HepG2 (cell line): ENCODE data around the gene WNT2. TPM values are rescaled to one million over a fixed set of nuclear protein-coding genes. Genes with fewer than 3 reads are reported as not detected.

Source experiments
- ATAC-seq: fragments of 200-7000 bp; cut with Tn5 transposase; 3 replicates; pipeline ENCODE4 v1.9.1; 2020; ENCODE audit warnings: mild to moderate bottlenecking, moderate library complexity
- BruUV-seq: library from RNA; stranded (reverse); fragments of 400-500 nt; replicated peaks from 2 replicates; lab custom pipeline; 2021; lab: Mats Ljungman, UMichigan
- CTCF ChIA-PET: fragments of 300-600 bp; formaldehyde crosslinking; extraction: SDS; loops from one replicate; lab custom pipeline; 2021; ENCODE audit warnings: low total read pairs, inconsistent platforms, low intra/inter-chr PET ratio; lab: Yijun Ruan, JAX
- POLR2A ChIA-PET: fragments of 350-600 bp; sonication (Branson Sonifier 250); formaldehyde crosslinking; loops from one replicate; lab custom pipeline; 2020; ENCODE audit warnings: antibody characterized with exemption, inconsistent platforms; lab: Yijun Ruan, JAX
- DNase-seq: peaks from one replicate; pipeline ENCODE4 v3.0.0-alpha.2; 2015; ENCODE audit warnings: low spot score
- FAIRE-seq: peaks from 3 replicates; lab custom pipeline; 2011; peaks lifted over from hg19 to GRCh38; lab: Jason Lieb, UNC
- H2AFZ ChIP-seq: one replicate; pipeline ENCODE4 v1.6.1; 2011; ENCODE audit warnings: low read length, inconsistent platforms
- H3K27ac ChIP-seq: fragments of 300-600 bp; 3 replicates; pipeline ENCODE4 v1.8.0; 2011; ENCODE audit warnings: mixed run types, mild to moderate bottlenecking, mixed read lengths, low read length, inconsistent platforms; ENCODE audit not compliant: insufficient read depth; ENCODE audit errors: extremely low read length
- H3K27me3 ChIP-seq, 2 experiments: fragments of 200-600 bp in 1 of 2; 2 replicates in 1 of 2; 3 replicates in 1 of 2; pipeline versions ENCODE4 v1.6.0 to v1.8.0; 2011; ENCODE audit warnings: low read length in 2 of 2, mild to moderate bottlenecking in 2 of 2, moderate library complexity in 2 of 2, inconsistent platforms in 1 of 2; ENCODE audit not compliant: insufficient read depth in 2 of 2, control insufficient read depth in 1 of 2
- H3K36me3 ChIP-seq, 2 experiments: fragments of 200-600 bp in 1 of 2; replicated peaks in 1 of 2; 2 replicates in 1 of 2; 3 replicates in 1 of 2; pipeline versions ENCODE4 v1.5.1 to v1.8.0; 2011; ENCODE audit warnings: low read length in 2 of 2, inconsistent platforms in 1 of 2; ENCODE audit not compliant: insufficient read depth in 2 of 2, control insufficient read depth in 1 of 2
- H3K4me1 ChIP-seq: 2 replicates; pipeline ENCODE4 v1.5.1; 2012; ENCODE audit warnings: low read length, inconsistent platforms; ENCODE audit not compliant: insufficient read depth
- H3K4me2 ChIP-seq: 2 replicates; pipeline ENCODE4 v1.6.0; 2011; ENCODE audit warnings: low read depth, low read length, inconsistent platforms
- H3K4me3 ChIP-seq, 3 experiments: fragments of 200-600 bp in 1 of 3; sonication (generic), shearing (Covaris generic) in 1 of 3; replicated peaks in 1 of 3; 2 replicates each; pipeline ENCODE4 v1.5.1; 2011 to 2016; ENCODE audit warnings: low read length in 3 of 3, inconsistent platforms in 2 of 3, low read depth in 2 of 3, mild to moderate bottlenecking in 2 of 3, control low read depth in 1 of 3, mixed read lengths in 1 of 3; ENCODE audit not compliant: insufficient read depth in 1 of 3
- H3K79me2 ChIP-seq: one replicate; pipeline ENCODE4 v1.6.1; 2011; ENCODE audit warnings: low read length, inconsistent platforms; ENCODE audit not compliant: insufficient read depth
- H3K9ac ChIP-seq: 2 replicates; pipeline ENCODE4 v1.6.0; 2011; ENCODE audit warnings: mild to moderate bottlenecking, low read depth, low read length, inconsistent platforms; ENCODE audit not compliant: insufficient read depth
- H3K9me3 ChIP-seq: 2 replicates; pipeline ENCODE4 v1.5.1; 2012; ENCODE audit warnings: mild to moderate bottlenecking, low read length
- H4K20me1 ChIP-seq: 2 replicates; pipeline ENCODE4 v1.6.0; 2011; ENCODE audit warnings: inconsistent platforms, mild to moderate bottlenecking, low read length, moderate library complexity; ENCODE audit not compliant: insufficient read depth
- BHLHE40 ChIP-seq: IDR thresholded peaks from 2 replicates; pipeline ENCODE4 v1.6.1; 2011; ENCODE audit warnings: low read length, improper control_type of control experiment
- MYC ChIP-seq: sonication (generic); formaldehyde crosslinking; IDR thresholded peaks from 2 replicates; pipeline ENCODE4 v1.9.0; 2021; ENCODE audit warnings: missing genetic modification reagents, borderline replicate concordance
- NBN ChIP-seq: fragments of 450-650 bp; conservative IDR thresholded peaks from 2 replicates; pipeline ENCODE4 v1.6.1; 2017
- NFIC ChIP-seq: IDR thresholded peaks from 2 replicates; pipeline ENCODE4 v1.6.1; 2012; ENCODE audit warnings: mild to moderate bottlenecking, low read length, inconsistent platforms
- RBAK ChIP-seq: sonication (generic); formaldehyde crosslinking; IDR thresholded peaks from 2 replicates; pipeline ENCODE4 v1.5.1; 2020; ENCODE audit warnings: mild to moderate bottlenecking, missing genetic modification reagents
- XBP1 ChIP-seq: sonication (generic); formaldehyde crosslinking; IDR thresholded peaks from 2 replicates; pipeline ENCODE4 v1.5.0; 2020; ENCODE audit warnings: missing genetic modification reagents
- ZNF10 ChIP-seq: sonication (generic); formaldehyde crosslinking; IDR thresholded peaks from 2 replicates; pipeline ENCODE4 v1.4.0; 2020; ENCODE audit warnings: mild to moderate bottlenecking, low read depth, missing genetic modification reagents, borderline replicate concordance
- ZNF335 ChIP-seq: sonication (generic); formaldehyde crosslinking; IDR thresholded peaks from 2 replicates; pipeline ENCODE4 v1.4.0; 2020; ENCODE audit warnings: missing genetic modification reagents
- ZNF460 ChIP-seq: sonication (generic); formaldehyde crosslinking; IDR thresholded peaks from 2 replicates; pipeline ENCODE4 v1.5.1; 2020; ENCODE audit warnings: missing genetic modification reagents, mild to moderate bottlenecking, borderline replicate concordance
- ZNF569 ChIP-seq: sonication (generic); formaldehyde crosslinking; IDR thresholded peaks from 2 replicates; pipeline ENCODE4 v1.5.0; 2020; ENCODE audit warnings: mild to moderate bottlenecking, missing genetic modification reagents, moderate library complexity, borderline replicate concordance
- WGBS: methylation state at CpG from one replicate; pipeline ENCODE4 v1.1.6; 2017; ENCODE audit warnings: low lambda C conversion rate; 5-methylcytosine and 5-hydroxymethylcytosine counted together
- in situ Hi-C: cut with HindIII; loops from 2 replicates; pipeline ENCODE4 v1.10.0; 2017; ENCODE audit warnings: low pct_unique_long_range_greater_than_20kb; ENCODE audit not compliant: extremely low pct_ligation_motif_present
- intact Hi-C: fragments of 100-400 bp; cut with micrococcal nuclease; formaldehyde crosslinking; loops from one replicate; pipeline ENCODE4 v1.10.0; 2022; ENCODE audit not compliant: unreplicated experiment
- polyA plus RNA-seq, 8 experiments: library from polyadenylated mRNA; depleted of rRNA in 3 of 8; stranded (reverse) in 7 of 8; unstranded in 1 of 8; fragments of >200 nt; fragmentation: Illumina TruSeq in 4 of 8; extraction: Trizol in 4 of 8; gene quantifications; 2 replicates each; pipeline versions ENCODE4 v1.2.1 to v1.2.3, GENCODE V29; 2011 to 2016; ENCODE audit warnings: low read depth in 4 of 8, missing spikeins in 1 of 8, mixed read lengths in 1 of 8; ENCODE audit not compliant: insufficient read depth in 1 of 8
- total RNA-seq, 5 experiments: library from RNA; depleted of rRNA; stranded (reverse); fragments of >200 nt; fragmentation: Illumina TruSeq; extraction: Trizol; gene quantifications; 2 replicates each; pipeline ENCODE4 v1.2.3, GENCODE V29; 2016; ENCODE audit warnings: low read depth in 1 of 5
- TF ChIP-seq, protein P1 (sequence below): sonication (generic); formaldehyde crosslinking; IDR thresholded peaks from 2 replicates; pipeline ENCODE4 v1.4.0; 2020; ENCODE audit warnings: missing genetic modification reagents, borderline replicate concordance

WNT2 gene
- total and polyA plus RNA-seq, 2 of the 13 experiments (the other 11 are each of a cell fraction or from before 2014, with no cell fraction given): not detected

DNA sequence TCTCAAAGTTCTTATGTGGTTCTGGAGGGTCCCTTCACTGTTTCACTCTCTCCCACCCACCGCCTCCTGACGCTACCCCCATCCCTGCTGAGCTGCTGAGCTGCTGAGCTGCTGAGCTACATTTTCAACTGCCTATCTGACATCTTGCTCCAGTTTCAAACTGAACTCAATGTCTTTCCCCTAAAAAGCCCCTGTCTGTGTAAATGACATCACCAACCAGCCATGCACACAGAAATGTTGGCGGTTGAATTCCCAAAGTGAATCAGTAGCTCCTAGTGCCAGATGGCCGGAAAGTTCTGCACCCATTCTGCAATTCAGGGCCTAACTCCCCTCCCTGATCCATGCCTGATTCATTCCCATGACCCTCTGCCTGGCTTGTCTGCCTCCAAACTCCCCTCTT is 71.2 kb downstream of the WNT2 start:
- Histone ChIP-seq H3K36me3 (no peaks in the 10 kb centered on the region), H3K79me2 (no peaks in the 10 kb centered on the region), H4K20me1 (no peaks in the 10 kb centered on the region), H3K27me3 (peaks cover 0 to 6% of the 10 kb centered on the region in 2 experiments; a peak in 2 of 5 replicates), H3K4me1 (no peaks in the 10 kb centered on the region), H3K9me3 (no peaks in the 10 kb centered on the region), H3K27ac (no peak overlapping the region), H3K4me2 (no peak overlapping the region), H2AFZ (no peak overlapping the region), H3K9ac (no peak overlapping the region), H3K4me3 (no peak overlapping the region)
- in situ Hi-C loops: no loop called here
- TF ChIP-seq NBN (no peak), XBP1 (CRISPR knock-in tag) (no peak), MYC (CRISPR knock-in tag) (no peak), ZNF10 (CRISPR knock-in tag) (no peak), BHLHE40 (no peak), NFIC (no peak), RBAK (no peak), ZNF335 (CRISPR knock-in tag) (no peak), ZNF460 (CRISPR knock-in tag) (no peak), ZNF569 (CRISPR knock-in tag) (no peak)
- TF ChIP-seq, protein P1, sequence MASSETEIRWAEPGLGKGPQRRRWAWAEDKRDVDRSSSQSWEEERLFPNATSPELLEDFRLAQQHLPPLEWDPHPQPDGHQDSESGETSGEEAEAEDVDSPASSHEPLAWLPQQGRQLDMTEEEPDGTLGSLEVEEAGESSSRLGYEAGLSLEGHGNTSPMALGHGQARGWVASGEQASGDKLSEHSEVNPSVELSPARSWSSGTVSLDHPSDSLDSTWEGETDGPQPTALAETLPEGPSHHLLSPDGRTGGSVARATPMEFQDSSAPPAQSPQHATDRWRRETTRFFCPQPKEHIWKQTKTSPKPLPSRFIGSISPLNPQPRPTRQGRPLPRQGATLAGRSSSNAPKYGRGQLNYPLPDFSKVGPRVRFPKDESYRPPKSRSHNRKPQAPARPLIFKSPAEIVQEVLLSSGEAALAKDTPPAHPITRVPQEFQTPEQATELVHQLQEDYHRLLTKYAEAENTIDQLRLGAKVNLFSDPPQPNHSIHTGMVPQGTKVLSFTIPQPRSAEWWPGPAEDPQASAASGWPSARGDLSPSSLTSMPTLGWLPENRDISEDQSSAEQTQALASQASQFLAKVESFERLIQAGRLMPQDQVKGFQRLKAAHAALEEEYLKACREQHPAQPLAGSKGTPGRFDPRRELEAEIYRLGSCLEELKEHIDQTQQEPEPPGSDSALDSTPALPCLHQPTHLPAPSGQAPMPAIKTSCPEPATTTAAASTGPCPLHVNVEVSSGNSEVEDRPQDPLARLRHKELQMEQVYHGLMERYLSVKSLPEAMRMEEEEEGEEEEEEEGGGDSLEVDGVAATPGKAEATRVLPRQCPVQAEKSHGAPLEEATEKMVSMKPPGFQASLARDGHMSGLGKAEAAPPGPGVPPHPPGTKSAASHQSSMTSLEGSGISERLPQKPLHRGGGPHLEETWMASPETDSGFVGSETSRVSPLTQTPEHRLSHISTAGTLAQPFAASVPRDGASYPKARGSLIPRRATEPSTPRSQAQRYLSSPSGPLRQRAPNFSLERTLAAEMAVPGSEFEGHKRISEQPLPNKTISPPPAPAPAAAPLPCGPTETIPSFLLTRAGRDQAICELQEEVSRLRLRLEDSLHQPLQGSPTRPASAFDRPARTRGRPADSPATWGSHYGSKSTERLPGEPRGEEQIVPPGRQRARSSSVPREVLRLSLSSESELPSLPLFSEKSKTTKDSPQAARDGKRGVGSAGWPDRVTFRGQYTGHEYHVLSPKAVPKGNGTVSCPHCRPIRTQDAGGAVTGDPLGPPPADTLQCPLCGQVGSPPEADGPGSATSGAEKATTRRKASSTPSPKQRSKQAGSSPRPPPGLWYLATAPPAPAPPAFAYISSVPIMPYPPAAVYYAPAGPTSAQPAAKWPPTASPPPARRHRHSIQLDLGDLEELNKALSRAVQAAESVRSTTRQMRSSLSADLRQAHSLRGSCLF (CRISPR knock-in tag): no peak
- DNase-seq: no peak
- CTCF ChIA-PET: no interaction called here
- WGBS: 16% methylated on average over 4 of the region's 4 CpGs
- no peak for FAIRE-seq
- POLR2A ChIA-PET: no interaction called here
- no peak for ATAC-seq
- no TSS peak for BruUV-seq
- intact Hi-C loops: loop anchor here (10.0 kb wide), 1 partner anchor 83 kb away; no protein-coding TSS in a partner anchor
